NCI-H524 treated with DMSO at 0.1 percent for 48 hours (cell line): ENCODE data around the gene TGM1.

Source experiments
- DNase-seq: peaks from one replicate; lab custom pipeline; 2025; lab: John Stamatoyannopoulos, UW

Gene TGM1

DNA sequence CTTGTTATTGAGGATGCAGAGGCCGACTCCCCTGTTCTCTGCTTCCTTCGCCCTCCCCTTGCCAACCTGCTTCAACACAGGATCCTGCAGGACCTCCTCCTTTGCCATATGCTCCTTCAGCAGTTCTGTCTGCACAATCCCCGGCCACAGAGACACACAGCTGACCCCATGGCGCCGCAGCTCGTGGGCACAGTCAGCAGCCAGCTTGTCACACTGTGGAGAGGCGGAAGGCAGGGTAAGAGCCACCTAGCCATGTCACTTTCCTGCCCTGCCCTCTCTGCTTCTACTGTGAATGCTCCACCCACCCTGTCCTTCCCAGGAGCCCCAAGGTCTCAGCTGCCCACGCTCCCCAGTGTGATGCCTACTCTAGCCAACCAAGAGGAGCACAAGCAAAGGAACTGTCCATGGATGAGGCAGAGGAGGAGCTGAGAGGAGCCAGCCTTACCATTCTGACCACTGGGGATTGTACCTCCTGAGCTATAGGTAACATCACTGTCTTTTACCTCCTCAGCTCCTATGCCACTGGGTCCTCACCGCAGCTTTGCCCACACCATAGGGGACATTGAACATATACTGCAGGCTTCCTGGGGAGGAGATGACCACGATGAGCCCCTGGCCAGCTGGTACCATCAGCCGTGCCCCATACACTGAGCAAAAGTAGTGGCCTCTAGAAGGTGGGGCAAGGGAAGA is 29.3 kb upstream of the TGM1 start:
- DNase-seq = no peak

GRCh38 chr14:24291446-24292117 is 28.6 kb upstream of the TGM1 start:
- DNase-seq = no peak

GRCh38 chr14:24290746-24291145 is 27.8 kb upstream of the TGM1 start:
- DNase-seq = no peak

DNA sequence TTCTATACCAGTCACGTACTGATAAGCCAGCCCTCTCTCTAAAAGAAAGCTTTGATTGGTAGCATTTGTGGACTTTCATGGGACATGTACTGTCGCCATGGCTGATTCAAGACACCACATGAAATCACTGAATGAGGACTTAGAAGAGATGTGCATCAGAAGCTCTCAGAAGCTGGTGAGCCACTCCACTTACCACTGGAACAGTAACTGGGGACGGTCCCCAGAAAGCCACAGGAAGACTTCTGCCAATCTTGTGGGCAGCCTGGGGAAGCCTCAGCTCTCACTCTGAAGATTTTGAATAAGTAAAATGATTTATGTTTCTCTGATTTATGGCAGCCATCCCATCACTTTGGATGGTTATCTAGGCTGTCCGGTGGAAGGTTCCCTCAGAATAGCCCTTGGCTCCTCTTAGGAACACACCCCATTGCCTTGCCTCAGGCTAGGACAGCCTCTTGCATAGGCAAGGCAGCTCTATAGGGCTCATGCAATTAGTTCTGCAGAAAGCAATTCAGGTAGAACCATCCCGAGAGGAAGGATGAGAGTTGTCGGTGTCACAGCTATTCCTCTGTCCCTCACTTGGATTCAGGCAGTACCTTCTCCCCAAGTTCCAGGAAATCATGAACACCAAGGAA is 26.8 kb upstream of the TGM1 start:
- DNase-seq = no peak

DNA sequence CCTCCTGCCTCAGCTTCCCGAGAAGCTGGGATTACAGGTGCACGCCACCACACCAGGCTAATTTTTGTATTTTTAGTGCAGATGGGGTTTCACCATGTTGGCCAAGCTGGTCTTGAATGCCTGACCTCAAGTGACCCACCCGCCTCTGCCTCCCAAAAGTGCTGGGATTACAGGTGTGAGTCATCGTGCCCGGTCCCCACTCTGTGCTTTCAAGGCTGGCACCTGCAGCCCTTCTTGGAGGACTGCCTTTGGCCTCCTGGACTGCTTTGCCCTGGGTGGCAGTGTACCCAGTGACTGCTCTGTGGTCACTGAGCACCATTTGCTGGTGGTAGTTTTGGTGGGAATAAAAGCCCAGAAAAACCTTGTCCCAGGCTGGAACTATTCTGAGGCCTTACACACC is 24.0 kb upstream of the TGM1 start:
- DNase-seq = no peak

DNA sequence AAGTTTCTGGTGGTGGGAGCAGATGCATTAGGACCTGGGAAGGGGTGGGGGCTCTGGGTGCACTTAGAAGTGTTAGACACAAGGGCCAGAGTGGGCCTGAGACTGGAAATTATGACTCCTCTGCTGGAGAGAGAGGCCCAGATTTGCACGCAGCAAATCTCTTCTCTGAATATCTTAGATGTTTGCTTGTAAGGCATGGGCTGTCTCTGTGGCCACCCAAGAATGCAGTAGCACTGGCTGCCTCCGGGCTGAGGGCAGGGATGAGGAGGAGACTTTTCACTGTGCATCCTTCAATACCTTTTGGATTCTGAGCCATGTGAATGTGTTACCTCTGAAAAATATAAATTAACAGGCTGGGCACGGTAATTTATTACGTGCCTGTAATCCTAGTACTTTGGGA is 22.4 kb upstream of the TGM1 start:
- no peak for DNase-seq

DNA sequence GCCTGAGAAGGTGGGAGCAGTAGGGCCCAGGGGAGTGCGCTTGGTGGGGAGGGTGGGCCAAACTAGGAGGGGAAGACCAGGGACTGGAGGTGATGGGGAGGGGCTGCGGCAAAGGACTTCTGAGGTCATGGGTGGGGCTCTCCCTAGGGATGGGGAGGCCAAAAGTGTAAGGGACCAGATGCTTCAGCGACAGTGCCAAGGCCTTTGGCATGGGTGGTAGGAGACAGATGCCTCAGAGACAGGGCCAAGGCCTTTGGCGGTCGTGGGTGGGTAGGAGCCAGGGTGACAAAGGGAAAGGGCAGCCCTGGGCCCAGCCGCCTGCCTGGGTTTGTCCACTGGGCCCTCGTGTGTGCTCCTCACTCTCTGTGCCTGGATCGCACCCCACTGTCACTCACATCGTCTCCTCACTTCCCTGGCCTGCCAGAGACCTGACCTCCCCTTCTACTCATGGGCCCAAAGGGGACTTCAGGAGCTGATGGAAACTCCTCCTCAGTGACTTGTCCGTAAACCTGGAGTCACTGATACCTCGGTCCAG is 21.6 kb upstream of the TGM1 start:
- no peak for DNase-seq

- DNase-seq = no peak
Observed at GRCh38 chr14:24283796-24284460, 21.0 kb upstream of the TGM1 start.

DNA sequence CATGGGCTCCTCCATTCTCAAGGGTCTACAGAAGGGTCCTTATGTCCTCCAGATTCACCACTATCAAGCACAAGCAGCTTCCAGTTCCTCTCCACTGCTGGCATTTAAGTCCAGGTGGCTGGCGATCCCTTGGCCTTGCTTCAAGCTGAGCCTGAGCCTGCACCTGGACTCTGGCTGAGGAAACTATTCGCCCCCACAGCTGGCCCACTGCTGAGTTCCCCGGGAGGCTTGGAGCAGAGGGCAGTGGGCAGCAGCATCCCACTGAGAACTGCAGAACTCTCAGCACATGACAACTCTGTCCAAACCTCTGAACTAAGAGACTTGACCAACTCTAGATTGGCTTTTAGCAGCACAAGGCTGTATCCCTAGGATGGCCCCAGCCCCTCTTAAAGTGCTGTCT is 19.8 kb upstream of the TGM1 start:
- no peak for DNase-seq

DNA sequence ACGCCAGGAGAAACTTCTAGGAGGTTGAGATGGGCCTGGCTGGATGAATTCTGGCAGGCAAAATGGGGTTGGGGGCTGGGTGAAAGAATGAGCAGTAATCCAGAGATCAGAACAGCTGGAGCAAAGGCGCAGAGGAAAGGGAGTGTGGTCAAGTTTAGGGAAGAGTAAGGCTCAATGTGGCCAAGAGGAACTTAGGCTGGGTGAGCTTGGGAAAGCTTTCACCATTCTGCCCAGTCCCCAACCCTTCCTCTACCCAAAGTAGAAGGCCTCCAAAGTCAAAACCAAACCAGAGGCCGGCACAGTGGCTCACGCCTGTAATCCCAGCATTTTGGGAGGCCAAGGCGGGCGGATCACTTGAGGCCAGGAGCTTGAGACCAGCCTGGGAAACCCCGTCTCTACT is 18.7 kb upstream of the TGM1 start:
- no peak for DNase-seq

DNA sequence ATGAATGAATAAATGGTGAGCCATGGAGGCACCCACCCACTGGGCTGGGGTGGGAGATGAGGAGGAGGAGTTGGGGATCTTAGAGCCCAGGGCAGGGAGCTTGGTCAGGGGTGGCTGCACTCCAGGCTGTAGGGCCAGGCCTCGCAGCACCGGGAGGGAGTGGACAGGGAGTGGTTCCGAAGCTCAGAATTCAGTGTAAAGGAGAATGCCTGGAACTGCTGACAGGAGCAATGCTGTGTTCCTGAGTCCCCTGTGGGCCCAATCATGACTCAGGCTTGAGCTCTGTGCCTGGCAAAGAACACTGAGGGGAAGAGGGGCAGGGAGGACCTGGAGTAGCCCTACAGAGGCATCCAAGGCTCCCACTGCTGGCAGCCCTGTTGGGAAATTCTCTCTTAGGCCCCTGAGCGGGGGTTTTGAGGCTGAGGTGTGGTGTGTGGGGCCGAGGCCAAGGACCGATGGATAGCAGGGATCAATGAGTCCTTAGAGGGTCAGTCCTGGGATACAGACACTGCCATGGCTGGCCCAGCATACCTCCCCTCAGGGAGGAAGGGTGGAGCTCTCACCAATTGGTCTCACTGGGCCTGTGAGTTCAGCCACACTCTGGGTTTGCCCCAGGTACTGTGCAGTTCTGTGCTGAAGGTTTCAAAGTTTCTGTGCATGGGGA is 18.0 kb upstream of the TGM1 start:
- DNase-seq = no peak

DNA sequence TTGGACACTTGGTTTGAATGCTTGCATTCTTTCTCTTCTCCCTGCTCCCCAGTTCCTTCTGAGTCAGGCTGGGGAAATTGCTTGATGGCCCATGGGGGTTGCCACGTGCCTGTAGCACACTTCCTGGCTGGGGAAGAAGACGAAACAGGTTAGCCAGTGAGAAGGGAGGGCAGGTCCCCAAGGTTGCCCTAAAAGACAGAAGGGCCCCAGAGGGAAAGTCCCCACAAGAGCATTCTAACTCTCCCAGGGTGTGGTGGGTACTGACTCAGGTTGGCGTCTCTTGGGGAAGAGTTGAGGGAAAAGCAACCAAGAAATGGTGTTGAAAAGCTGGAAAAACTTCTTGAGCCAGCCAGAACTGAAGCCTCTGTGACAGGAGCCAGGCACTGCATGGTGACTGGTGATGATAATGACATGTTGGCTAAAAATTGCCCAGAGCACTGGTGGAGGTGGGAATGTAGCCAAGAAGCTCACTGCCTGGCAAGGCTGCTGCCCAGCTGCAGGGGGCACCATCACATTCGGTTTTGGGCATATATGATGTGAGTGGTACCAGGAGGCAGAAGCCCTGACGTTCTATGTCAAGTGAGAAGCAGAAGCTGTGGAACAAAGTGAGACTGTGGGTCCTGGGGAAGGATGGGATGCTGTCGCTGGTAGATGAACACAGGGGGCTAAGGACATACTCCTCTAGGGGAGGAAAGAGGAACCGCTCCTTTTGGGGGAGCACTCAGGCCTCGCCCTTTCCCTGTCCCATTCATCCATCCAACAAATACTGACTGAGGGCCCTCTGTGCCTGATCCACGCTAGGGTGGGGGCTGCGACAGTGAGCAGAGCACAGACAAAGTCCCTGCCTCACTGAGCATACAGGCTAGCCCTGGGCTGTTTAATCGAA is 16.6 kb upstream of the TGM1 start:
- no peak for DNase-seq

DNA sequence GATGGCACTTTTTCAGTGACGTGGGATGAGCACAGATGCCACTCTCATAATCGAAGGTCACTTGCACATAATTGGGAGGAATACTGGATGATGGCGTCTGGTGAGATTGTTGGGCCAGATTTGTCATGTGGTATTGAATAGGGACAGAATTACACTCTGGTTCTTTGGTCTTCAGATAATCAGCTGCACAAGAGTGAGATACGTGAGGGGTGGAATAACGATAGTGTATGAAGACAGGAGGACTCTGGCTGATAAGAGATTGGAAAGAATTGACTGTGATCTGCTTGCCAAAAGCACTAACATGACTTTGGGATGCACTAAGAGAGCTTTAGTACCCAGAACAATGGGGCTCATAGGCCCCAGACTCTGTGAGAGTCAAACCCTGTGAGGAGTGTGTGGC is 15.4 kb upstream of the TGM1 start:
- no peak for DNase-seq

- no peak for DNase-seq
Observed at GRCh38 chr14:24277606-24278321, 14.8 kb upstream of the TGM1 start.

- no peak for DNase-seq
Observed at GRCh38 chr14:24277071-24277470, 14.1 kb upstream of the TGM1 start.

GRCh38 chr14:24274101-24274543 is 11.1 kb upstream of the TGM1 start:
- no peak for DNase-seq

GRCh38 chr14:24273422-24273998 is 10.5 kb upstream of the TGM1 start:
- no peak for DNase-seq

- no peak for DNase-seq
Observed at GRCh38 chr14:24272467-24272866, 9.5 kb upstream of the TGM1 start.

GRCh38 chr14:24271834-24272263 is 8.9 kb upstream of the TGM1 start:
- DNase-seq = no peak
